SK-N-SH treated with all-trans-retinoic acid at 6 μM for 48 hours (cell line): ENCODE measurements around the gene FBXW12.

Source experiments
- ARNTL ChIP-seq: fragments of 450-650 bp; formaldehyde crosslinking; IDR thresholded peaks from 2 replicates; pipeline ENCODE4 v1.5.0; 2020; ENCODE audit warnings: low read depth, mild to moderate bottlenecking, moderate library complexity, borderline replicate concordance
- BACH2 ChIP-seq: fragments of 250-450 bp; sonication (Bioruptor Pico); IDR thresholded peaks from 2 replicates; pipeline ENCODE4 v1.9.0; 2021; ENCODE audit warnings: mild to moderate bottlenecking, borderline replicate concordance
- CSDC2 ChIP-seq: fragments of 250-450 bp; sonication (Bioruptor Pico); IDR thresholded peaks from 2 replicates; pipeline ENCODE4 v1.5.0; 2020; ENCODE audit warnings: mild to moderate bottlenecking, moderate library complexity
- ESRRG ChIP-seq: fragments of 250-450 bp; sonication (Bioruptor Pico); IDR thresholded peaks from 2 replicates; pipeline ENCODE4 v1.6.1; 2021; ENCODE audit warnings: mild to moderate bottlenecking
- GLIS3 ChIP-seq: fragments of 250-450 bp; sonication (Bioruptor Pico); IDR thresholded peaks from 2 replicates; pipeline ENCODE4 v1.5.0; 2020; ENCODE audit warnings: mild to moderate bottlenecking, moderate library complexity
- ISL1 ChIP-seq: fragments of 250-450 bp; sonication (Bioruptor Pico); IDR thresholded peaks from 2 replicates; pipeline ENCODE4 v2.1.2; 2022; ENCODE audit warnings: mild to moderate bottlenecking, moderate library complexity
- OSR1 ChIP-seq: fragments of 250-450 bp; sonication (Bioruptor Pico); IDR thresholded peaks from 2 replicates; pipeline ENCODE4 v1.8.0; 2022; ENCODE audit warnings: moderate library complexity, mild to moderate bottlenecking, inconsistent platforms
- PPARA ChIP-seq: fragments of 250-450 bp; sonication (Bioruptor Pico); IDR thresholded peaks from 2 replicates; pipeline ENCODE4 v1.5.0; 2020; ENCODE audit warnings: mild to moderate bottlenecking, borderline replicate concordance
- RARB ChIP-seq: fragments of 250-450 bp; sonication (Bioruptor Pico); IDR thresholded peaks from 2 replicates; pipeline ENCODE4 v1.8.0; 2021; ENCODE audit warnings: mild to moderate bottlenecking, moderate library complexity
- TCF4 ChIP-seq: fragments of 250-450 bp; sonication (Bioruptor Pico); IDR thresholded peaks from 2 replicates; pipeline ENCODE4 v1.8.0; 2021; ENCODE audit warnings: mild to moderate bottlenecking, moderate library complexity, borderline replicate concordance
- ZC3H10 ChIP-seq: fragments of 250-450 bp; sonication (Bioruptor Pico); IDR thresholded peaks from 2 replicates; pipeline ENCODE4 v1.5.1; 2021; ENCODE audit warnings: mild to moderate bottlenecking, moderate library complexity
- TF ChIP-seq, protein P1 (sequence below): fragments of 250-450 bp; sonication (Bioruptor Pico); IDR thresholded peaks from 2 replicates; pipeline ENCODE4 v1.8.0; 2020; ENCODE audit warnings: mild to moderate bottlenecking, moderate library complexity, borderline replicate concordance
- TF ChIP-seq, protein P2 (sequence below): fragments of 250-450 bp; sonication (Bioruptor Pico); IDR thresholded peaks from 2 replicates; pipeline ENCODE4 v1.5.1; 2020; ENCODE audit warnings: low read depth, mild to moderate bottlenecking, moderate library complexity

DNA sequence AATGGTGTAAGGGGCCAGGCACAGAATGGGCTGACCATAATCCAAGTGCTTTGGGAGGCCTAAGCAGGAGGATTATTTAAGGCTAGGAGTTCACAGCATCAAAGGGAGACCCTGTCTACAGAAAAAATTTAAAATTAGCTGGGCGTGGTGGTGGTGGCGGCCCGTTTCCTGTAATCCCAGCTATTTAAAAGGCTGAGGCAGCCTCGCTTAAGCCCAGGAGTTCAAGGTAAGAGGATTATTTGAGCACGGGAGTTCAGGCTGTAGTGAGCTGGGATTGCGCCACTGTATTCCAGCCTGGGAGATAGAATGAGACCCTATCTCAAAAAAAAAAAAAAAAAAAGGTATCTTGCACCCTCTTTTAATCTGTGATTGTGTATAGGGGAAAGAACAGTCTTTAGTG, 69.9 kb downstream of the FBXW12 start:
- TF ChIP-seq RARB (CRISPR knock-in tag), result no peak
- TF ChIP-seq, protein P1, sequence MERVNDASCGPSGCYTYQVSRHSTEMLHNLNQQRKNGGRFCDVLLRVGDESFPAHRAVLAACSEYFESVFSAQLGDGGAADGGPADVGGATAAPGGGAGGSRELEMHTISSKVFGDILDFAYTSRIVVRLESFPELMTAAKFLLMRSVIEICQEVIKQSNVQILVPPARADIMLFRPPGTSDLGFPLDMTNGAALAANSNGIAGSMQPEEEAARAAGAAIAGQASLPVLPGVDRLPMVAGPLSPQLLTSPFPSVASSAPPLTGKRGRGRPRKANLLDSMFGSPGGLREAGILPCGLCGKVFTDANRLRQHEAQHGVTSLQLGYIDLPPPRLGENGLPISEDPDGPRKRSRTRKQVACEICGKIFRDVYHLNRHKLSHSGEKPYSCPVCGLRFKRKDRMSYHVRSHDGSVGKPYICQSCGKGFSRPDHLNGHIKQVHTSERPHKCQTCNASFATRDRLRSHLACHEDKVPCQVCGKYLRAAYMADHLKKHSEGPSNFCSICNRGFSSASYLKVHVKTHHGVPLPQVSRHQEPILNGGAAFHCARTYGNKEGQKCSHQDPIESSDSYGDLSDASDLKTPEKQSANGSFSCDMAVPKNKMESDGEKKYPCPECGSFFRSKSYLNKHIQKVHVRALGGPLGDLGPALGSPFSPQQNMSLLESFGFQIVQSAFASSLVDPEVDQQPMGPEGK (CRISPR knock-in tag), result no peak
- TF ChIP-seq ESRRG, result no peak
- no peak for TF ChIP-seq ZC3H10 (CRISPR knock-in tag)
- TF ChIP-seq CSDC2 (CRISPR knock-in tag), result no peak
- TF ChIP-seq TCF4 (CRISPR knock-in tag), result no peak
- no peak for TF ChIP-seq ARNTL
- TF ChIP-seq BACH2 (CRISPR knock-in tag), result no peak
- no peak for TF ChIP-seq PPARA (CRISPR knock-in tag)
- no peak for TF ChIP-seq GLIS3 (CRISPR knock-in tag)
- TF ChIP-seq, protein P2, sequence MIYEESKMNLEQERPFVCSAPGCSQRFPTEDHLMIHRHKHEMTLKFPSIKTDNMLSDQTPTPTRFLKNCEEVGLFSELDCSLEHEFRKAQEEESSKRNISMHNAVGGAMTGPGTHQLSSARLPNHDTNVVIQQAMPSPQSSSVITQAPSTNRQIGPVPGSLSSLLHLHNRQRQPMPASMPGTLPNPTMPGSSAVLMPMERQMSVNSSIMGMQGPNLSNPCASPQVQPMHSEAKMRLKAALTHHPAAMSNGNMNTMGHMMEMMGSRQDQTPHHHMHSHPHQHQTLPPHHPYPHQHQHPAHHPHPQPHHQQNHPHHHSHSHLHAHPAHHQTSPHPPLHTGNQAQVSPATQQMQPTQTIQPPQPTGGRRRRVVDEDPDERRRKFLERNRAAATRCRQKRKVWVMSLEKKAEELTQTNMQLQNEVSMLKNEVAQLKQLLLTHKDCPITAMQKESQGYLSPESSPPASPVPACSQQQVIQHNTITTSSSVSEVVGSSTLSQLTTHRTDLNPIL (CRISPR knock-in tag), result no peak
- TF ChIP-seq OSR1 (CRISPR knock-in tag), result no peak
- TF ChIP-seq ISL1, result no peak
